Measurements from ENCODE around the gene RNF157.

Gene RNF157

DNA sequence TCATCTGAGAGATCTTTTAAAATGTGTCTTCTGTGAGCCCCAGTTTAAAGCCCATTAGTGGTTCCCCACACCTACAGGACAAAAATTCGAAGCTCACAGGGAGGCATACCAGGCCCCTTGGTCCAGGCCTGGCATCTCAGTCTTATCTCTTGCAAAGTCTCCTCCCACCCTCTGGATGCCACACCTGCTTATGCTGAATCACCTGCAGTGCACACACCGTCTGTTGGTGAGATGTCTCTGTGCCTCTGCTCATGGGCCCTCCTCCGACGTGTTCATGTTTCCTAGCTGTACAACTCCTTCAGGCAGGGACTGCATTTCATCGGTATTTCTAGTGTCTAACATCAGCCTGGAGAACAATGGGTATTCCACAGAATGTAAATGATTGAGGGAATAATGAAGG lies 41.6 kb downstream of the RNF157 start:
- TF ChIP-seq, protein P1, sequence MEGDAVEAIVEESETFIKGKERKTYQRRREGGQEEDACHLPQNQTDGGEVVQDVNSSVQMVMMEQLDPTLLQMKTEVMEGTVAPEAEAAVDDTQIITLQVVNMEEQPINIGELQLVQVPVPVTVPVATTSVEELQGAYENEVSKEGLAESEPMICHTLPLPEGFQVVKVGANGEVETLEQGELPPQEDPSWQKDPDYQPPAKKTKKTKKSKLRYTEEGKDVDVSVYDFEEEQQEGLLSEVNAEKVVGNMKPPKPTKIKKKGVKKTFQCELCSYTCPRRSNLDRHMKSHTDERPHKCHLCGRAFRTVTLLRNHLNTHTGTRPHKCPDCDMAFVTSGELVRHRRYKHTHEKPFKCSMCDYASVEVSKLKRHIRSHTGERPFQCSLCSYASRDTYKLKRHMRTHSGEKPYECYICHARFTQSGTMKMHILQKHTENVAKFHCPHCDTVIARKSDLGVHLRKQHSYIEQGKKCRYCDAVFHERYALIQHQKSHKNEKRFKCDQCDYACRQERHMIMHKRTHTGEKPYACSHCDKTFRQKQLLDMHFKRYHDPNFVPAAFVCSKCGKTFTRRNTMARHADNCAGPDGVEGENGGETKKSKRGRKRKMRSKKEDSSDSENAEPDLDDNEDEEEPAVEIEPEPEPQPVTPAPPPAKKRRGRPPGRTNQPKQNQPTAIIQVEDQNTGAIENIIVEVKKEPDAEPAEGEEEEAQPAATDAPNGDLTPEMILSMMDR (IDR thresholded peaks at IDR 0.05; ENCODE audit: low read length): no peak
- TF ChIP-seq EZH2 (optimal IDR thresholded peaks at IDR 0.05; ENCODE audit: low read depth, low read length) (no peak), EZH2phosphoT487 (IDR thresholded peaks at IDR 0.05; ENCODE audit: low read length) (no peak)
- no peak overlapping the region for H3K9ac ChIP-seq (ENCODE audit: low read length)
- H3K79me2 ChIP-seq (ENCODE audit: low read length): no peaks in the 10 kb centered on the region
- H3K36me3 ChIP-seq (replicated peaks; ENCODE audit: insufficient read depth, low read length): no peaks in the 10 kb centered on the region
- H3K4me2 ChIP-seq (ENCODE audit: low read depth, low read length): no peak overlapping the region
- H3K4me1 ChIP-seq (ENCODE audit: low read length): peaks cover 7% of the 10 kb centered on the region
- DNase-seq: no peak
- no peaks in the 10 kb centered on the region for H3K9me2 ChIP-seq (replicated peaks; ENCODE audit: insufficient read depth, low read length)
- H3K27me3 ChIP-seq (replicated peaks; ENCODE audit: insufficient read depth, low read length): no peaks in the 10 kb centered on the region
- no peaks in the 10 kb centered on the region for H4K20me1 ChIP-seq (ENCODE audit: insufficient read depth, low read length)
- no peaks in the 10 kb centered on the region for H3K9me3 ChIP-seq (replicated peaks; ENCODE audit: insufficient read depth, low read length)
- no peak overlapping the region for H3K4me3 ChIP-seq (ENCODE audit: low read length)
- no peak overlapping the region for H2AFZ ChIP-seq (ENCODE audit: low read length)
- H3K27ac ChIP-seq (ENCODE audit: low read length): no peak overlapping the region
- H3F3A ChIP-seq (ENCODE audit: insufficient read depth, low read length): no peaks in the 10 kb centered on the region

DNA sequence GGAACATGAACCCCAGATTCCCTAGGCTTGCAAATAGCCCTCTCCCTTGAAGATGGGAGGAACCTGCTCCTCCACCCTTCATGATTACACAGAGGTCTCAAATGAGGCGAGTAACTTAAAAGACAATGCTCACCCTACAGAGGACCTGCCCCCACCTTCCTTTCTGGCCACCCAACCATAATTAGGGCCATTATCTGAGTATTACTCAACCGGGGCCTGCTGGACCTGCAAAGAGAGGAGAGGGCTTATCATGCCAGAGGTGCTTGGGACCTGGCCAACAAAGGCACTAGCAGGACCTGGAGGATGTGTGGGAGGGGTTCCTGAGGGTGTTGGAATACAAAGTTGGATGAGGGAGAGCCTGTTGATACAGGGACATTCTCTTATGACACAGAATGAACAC lies 42.4 kb downstream of the RNF157 start:
- Histone ChIP-seq H4K20me1 (ENCODE audit: insufficient read depth, low read length) (no peaks in the 10 kb centered on the region), H3K4me3 (ENCODE audit: low read length) (no peak overlapping the region), H3K4me2 (ENCODE audit: low read depth, low read length) (no peak overlapping the region), H3K9me2 (replicated peaks; ENCODE audit: insufficient read depth, low read length) (no peaks in the 10 kb centered on the region), H3K36me3 (replicated peaks; ENCODE audit: insufficient read depth, low read length) (no peaks in the 10 kb centered on the region), H2AFZ (ENCODE audit: low read length) (no peak overlapping the region), H3K27me3 (replicated peaks; ENCODE audit: insufficient read depth, low read length) (no peaks in the 10 kb centered on the region), H3K9me3 (replicated peaks; ENCODE audit: insufficient read depth, low read length) (no peaks in the 10 kb centered on the region), H3K79me2 (ENCODE audit: low read length) (no peaks in the 10 kb centered on the region), H3K4me1 (ENCODE audit: low read length) (peaks cover 13% of the 10 kb centered on the region), H3K9ac (ENCODE audit: low read length) (no peak overlapping the region), H3K27ac (ENCODE audit: low read length) (no peak overlapping the region), H3F3A (ENCODE audit: insufficient read depth, low read length) (peaks cover 7% of the 10 kb centered on the region; the same call in 1 of the 2 replicates)
- TF ChIP-seq EZH2phosphoT487 (IDR thresholded peaks at IDR 0.05; ENCODE audit: low read length) (no peak), EZH2 (optimal IDR thresholded peaks at IDR 0.05; ENCODE audit: low read depth, low read length) (no peak)
- TF ChIP-seq, protein P1 (IDR thresholded peaks at IDR 0.05; ENCODE audit: low read length): no peak
- no peak for DNase-seq

DNA sequence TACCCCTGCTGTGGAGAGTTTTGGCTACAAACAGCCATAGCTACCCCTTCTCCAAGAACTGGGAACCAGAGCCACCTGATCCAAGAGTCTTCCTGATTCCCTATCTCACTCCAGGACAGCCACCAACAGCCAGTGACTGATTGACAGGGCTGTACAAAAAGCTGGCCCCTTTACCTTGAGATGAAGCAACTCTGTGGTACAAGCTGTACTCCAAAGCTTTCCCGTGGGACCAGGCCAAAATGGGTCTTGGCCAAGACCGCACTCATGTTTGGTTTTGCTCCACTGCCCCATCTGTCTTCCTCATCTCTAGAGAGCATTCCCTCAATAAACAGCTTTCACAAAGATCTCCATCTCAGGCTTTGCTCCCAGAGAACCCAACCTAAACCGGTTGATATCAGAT lies 43.6 kb downstream of the RNF157 start:
- Histone ChIP-seq H3K4me1 (ENCODE audit: low read length) (peaks cover 23% of the 10 kb centered on the region), H3K79me2 (ENCODE audit: low read length) (no peaks in the 10 kb centered on the region), H3K27ac (ENCODE audit: low read length) (no peak overlapping the region), H3K4me2 (ENCODE audit: low read depth, low read length) (no peak overlapping the region), H4K20me1 (ENCODE audit: insufficient read depth, low read length) (no peaks in the 10 kb centered on the region), H3K9me3 (replicated peaks; ENCODE audit: insufficient read depth, low read length) (no peaks in the 10 kb centered on the region), H3K36me3 (replicated peaks; ENCODE audit: insufficient read depth, low read length) (no peaks in the 10 kb centered on the region), H3F3A (ENCODE audit: insufficient read depth, low read length) (peaks cover 18% of the 10 kb centered on the region), H3K4me3 (ENCODE audit: low read length) (no peak overlapping the region), H3K27me3 (replicated peaks; ENCODE audit: insufficient read depth, low read length) (no peaks in the 10 kb centered on the region), H2AFZ (ENCODE audit: low read length) (no peak overlapping the region), H3K9me2 (replicated peaks; ENCODE audit: insufficient read depth, low read length) (no peaks in the 10 kb centered on the region), H3K9ac (ENCODE audit: low read length) (no peak overlapping the region)
- TF ChIP-seq, protein P1 (IDR thresholded peaks at IDR 0.05; ENCODE audit: low read length): no peak
- no peak for TF ChIP-seq EZH2 (optimal IDR thresholded peaks at IDR 0.05; ENCODE audit: low read depth, low read length)
- TF ChIP-seq EZH2phosphoT487 (IDR thresholded peaks at IDR 0.05; ENCODE audit: low read length): no peak
- no peak for DNase-seq

All from MM.1S (cell line).